ENCODE measurements around the gene GMPPB.
A peak's percentile ranks its signal among the peaks of the same experiment; 100 is the strongest.

GMPPB gene

DNA sequence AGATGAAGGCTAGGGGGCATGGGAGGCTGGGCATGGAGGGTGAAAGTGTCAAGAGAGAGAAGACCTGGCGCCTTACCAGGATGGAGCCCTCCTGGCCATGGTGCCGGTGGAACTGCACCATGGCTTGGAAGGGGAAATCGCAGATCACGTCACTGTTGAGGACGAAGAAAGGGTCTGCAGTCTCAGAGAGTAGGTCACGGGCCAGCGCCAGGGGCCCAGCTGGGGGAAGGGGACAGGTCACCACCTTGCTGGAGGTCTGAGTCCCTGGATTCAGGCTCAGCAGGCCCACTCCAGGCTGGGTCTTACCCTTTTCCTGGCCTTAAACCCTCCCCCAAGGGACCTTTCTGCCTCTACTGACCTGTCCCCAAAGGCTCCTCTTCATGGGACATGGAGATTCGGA lies 855 bp downstream of the GMPPB start:
- no peak for DNase-seq
- no peaks in the 10 kb centered on the region for H3K27me3 ChIP-seq (ENCODE audit: insufficient read depth, low read depth, severe bottlenecking)
- H3K27ac ChIP-seq: peak overlapping the region; percentile 94
- H3K36me3 ChIP-seq: peaks cover 60% of the 10 kb centered on the region
- no peaks in the 10 kb centered on the region for H3K9me3 ChIP-seq (ENCODE audit: severe bottlenecking)
- TF ChIP-seq, protein P1, sequence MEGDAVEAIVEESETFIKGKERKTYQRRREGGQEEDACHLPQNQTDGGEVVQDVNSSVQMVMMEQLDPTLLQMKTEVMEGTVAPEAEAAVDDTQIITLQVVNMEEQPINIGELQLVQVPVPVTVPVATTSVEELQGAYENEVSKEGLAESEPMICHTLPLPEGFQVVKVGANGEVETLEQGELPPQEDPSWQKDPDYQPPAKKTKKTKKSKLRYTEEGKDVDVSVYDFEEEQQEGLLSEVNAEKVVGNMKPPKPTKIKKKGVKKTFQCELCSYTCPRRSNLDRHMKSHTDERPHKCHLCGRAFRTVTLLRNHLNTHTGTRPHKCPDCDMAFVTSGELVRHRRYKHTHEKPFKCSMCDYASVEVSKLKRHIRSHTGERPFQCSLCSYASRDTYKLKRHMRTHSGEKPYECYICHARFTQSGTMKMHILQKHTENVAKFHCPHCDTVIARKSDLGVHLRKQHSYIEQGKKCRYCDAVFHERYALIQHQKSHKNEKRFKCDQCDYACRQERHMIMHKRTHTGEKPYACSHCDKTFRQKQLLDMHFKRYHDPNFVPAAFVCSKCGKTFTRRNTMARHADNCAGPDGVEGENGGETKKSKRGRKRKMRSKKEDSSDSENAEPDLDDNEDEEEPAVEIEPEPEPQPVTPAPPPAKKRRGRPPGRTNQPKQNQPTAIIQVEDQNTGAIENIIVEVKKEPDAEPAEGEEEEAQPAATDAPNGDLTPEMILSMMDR (IDR thresholded peaks at IDR 0.05; ENCODE audit: low read depth, low read length): no peak
- peak overlapping the region; percentile 88 for H3K4me3 ChIP-seq (ENCODE audit: low read depth, low read length)

DNA sequence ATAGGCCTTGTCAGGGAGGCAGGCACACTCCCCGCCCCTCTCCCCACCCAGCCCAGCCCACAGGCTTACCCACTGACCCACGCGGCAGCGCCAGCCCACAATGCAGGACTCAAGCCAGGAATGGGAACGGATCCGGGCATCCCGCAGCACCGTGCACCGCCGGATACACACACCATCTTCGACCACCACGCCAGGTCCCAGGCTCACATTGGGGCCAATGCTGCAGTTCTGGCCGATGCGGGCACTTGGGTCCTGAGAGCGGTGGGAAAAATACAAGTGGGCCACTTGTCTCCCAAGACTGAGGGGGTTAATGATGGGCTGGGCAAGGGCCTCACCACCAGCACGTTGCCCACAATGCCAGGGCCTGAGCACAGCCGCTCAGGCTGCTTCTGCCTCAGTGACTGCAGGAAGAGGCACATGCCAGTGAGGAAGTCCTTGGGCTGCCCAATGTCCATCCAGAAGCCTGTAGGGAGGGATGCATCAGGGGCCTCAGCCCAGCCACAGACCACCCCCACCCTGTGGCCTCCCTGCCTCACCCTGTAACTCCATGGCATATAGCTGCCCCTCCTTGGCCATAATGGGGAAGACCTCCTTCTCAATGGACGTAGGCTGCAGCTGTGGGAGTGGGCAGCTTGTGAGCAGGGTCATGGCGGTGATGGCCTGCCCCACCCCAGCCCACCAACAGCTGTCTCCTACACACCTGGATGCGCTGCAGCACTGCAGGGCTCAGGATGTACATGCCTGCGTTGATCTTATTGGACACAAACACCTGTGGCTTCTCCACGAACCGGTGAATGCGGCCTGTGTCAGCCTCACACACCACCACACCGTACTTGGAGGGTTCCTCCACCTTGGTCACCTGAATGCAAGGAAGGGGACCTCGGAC lies 1.6 kb downstream of the GMPPB start:
- no peak for DNase-seq
- H3K27ac ChIP-seq: no peak overlapping the region
- TF ChIP-seq, protein P1 (IDR thresholded peaks at IDR 0.05; ENCODE audit: low read depth, low read length): no peak
- peaks cover 53% of the 10 kb centered on the region for H3K36me3 ChIP-seq
- no peak overlapping the region for H3K4me3 ChIP-seq (ENCODE audit: low read depth, low read length)
- no peaks in the 10 kb centered on the region for H3K9me3 ChIP-seq (ENCODE audit: severe bottlenecking)
- H3K27me3 ChIP-seq (ENCODE audit: insufficient read depth, low read depth, severe bottlenecking): no peaks in the 10 kb centered on the region

DNA sequence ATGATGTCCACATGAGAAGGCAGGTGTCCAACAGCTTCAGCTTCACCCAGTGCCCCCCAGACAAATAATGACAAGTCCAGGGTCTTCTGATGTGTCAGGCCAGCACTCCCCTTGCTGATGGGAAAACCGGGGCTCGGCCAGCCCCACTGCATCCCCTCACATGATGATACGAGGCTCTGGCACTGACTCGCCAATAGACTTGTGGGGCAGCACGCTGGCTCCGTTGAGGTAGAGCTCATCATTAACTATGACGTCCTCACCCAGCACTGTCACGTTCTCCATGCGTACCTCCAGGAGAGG lies 2.2 kb downstream of the GMPPB start:
- H3K36me3 ChIP-seq: peaks cover 47% of the 10 kb centered on the region
- no peaks in the 10 kb centered on the region for H3K9me3 ChIP-seq (ENCODE audit: severe bottlenecking)
- H3K27me3 ChIP-seq (ENCODE audit: insufficient read depth, low read depth, severe bottlenecking): no peaks in the 10 kb centered on the region
- H3K4me3 ChIP-seq (ENCODE audit: low read depth, low read length): no peak overlapping the region
- TF ChIP-seq, protein P1 (IDR thresholded peaks at IDR 0.05; ENCODE audit: low read depth, low read length): no peak
- no peak overlapping the region for H3K27ac ChIP-seq
- DNase-seq: no peak

DNA sequence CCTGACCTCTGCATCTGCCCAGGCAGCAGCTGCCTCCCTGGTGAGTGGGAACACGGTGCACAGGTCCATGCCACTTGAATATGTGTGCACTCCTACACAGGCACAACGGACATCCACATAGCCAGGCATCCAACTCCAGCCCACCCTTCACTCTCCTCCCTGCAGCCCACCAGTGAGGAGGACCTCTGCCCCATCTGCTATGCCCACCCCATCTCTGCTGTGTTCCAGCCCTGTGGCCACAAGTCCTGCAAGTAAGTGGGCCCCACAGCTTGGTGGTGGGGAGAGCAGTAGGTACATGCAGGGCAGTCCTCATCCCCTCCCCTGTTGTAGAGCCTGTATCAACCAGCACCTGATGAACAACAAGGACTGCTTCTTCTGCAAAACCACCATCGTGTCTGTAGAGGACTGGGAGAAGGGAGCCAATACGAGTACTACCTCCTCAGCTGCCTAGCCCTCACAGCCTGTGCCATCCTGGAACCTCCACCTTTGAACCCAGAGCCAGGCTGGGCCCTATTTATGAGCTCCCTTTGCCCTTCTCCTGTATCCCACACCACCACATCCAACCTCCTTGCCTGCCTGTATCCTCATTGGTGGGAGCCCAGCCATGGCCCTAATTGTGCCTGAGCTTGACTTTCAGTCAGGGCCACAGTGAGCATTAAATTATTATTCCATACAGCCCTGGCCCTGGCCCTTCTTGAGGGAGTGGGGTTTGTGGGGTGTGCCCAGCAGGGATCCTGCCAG lies 2.7 kb downstream of the GMPPB start:
- DNase-seq: no peak
- H3K36me3 ChIP-seq: peaks cover 47% of the 10 kb centered on the region
- no peak overlapping the region for H3K4me3 ChIP-seq (ENCODE audit: low read depth, low read length)
- no peaks in the 10 kb centered on the region for H3K9me3 ChIP-seq (ENCODE audit: severe bottlenecking)
- no peaks in the 10 kb centered on the region for H3K27me3 ChIP-seq (ENCODE audit: insufficient read depth, low read depth, severe bottlenecking)
- no peak overlapping the region for H3K27ac ChIP-seq
- TF ChIP-seq, protein P1 (IDR thresholded peaks at IDR 0.05; ENCODE audit: low read depth, low read length): no peak

DNA sequence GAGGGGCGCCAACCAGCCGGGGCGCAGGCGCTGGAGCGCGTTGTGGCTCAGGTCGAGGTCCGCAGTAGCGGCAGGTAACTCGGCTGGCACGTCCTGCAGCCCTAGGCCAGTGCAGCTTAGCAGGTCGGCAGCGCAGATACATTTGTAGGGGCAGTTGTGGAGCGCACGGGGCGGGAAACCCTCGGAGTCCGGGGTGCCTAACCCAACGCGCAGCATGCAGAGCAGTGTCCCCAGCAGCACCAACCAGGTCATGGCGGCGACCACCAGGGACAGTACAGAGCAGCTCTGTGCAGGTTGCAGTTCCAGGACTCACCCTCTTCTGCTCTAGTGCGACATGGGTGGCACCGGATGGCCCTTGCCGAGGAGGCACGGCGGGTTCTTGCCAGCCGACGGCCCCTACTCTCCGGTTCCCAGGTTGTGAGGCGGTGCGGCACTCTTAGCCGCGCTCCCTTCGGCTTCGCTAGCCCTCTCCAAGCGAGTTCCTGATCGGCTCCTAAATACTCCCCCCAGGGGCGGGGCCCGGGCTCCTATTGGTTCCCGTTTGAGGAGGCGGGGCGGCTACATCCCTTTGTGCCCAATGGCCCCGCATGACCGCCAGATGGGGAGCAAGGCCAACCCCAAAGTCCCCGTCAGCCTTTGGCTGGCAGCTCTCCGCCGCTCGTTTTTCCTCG lies 4.4 kb downstream of the GMPPB start, which contains the start of gene AMIGO3:
Gene AMIGO3 (minus strand): TSS at position 471 of the 671 bp plus-strand sequence. CDS start 219 bp downstream, at position 252.
- Histone ChIP-seq H3K4me3 (ENCODE audit: low read depth, low read length) (peak within 1 kb of the TSS; percentile 46), H3K36me3 (peaks cover 46% of the 10 kb centered on the region), H3K27me3 (ENCODE audit: insufficient read depth, low read depth, severe bottlenecking) (no peaks in the 10 kb centered on the region), H3K27ac (peak within 1 kb of the TSS; percentile 38), H3K9me3 (ENCODE audit: severe bottlenecking) (no peaks in the 10 kb centered on the region)
- DNase-seq: peak; percentile 96
- TF ChIP-seq, protein P1 (IDR thresholded peaks at IDR 0.05; ENCODE audit: low read depth, low read length): peak; percentile 85
